Tibial nerve (tissue), 4 donors: ENCODE results near the gene PCDHGA3.

Experiments
- CTCF ChIP-seq, 5 experiments: fragments of 200-600 bp in 3 of 5; fragments of 450-650 bp in 2 of 5; sonication (generic) in 3 of 5; IDR thresholded peaks; one replicate each; pipeline ENCODE4 v1.5.1; 2016 to 2019; ENCODE audit warnings: antibody characterized with exemption in 5 of 5, mild to moderate bottlenecking in 3 of 5, moderate library complexity in 2 of 5
- EP300 ChIP-seq, 2 donors: sonication (generic); formaldehyde crosslinking; IDR thresholded peaks; one replicate each; pipeline ENCODE4 v1.6.1; 2017; ENCODE audit warnings: antibody characterized with exemption in 2 of 2, mild to moderate bottlenecking in 1 of 2
- POLR2A ChIP-seq, 2 donors: fragments of 450-650 bp; IDR thresholded peaks; one replicate each; pipeline ENCODE4 v1.6.1; 2017; ENCODE audit warnings: antibody characterized with exemption in 2 of 2, mild to moderate bottlenecking in 2 of 2, moderate library complexity in 2 of 2

- no peak for TF ChIP-seq CTCF (IDR thresholded peaks at IDR 0.05)
- TF ChIP-seq EP300 (IDR thresholded peaks at IDR 0.05): no peak
- no peak for TF ChIP-seq POLR2A (IDR thresholded peaks at IDR 0.05)
These were observed 49.0 kb downstream of the PCDHGA3 start, which contains the start of gene PCDHGA8 for GRCh38 chr5:141392429-141393198.
